HG03064 (cell line): ENCODE measurements around the gene OR10J5.
"Not testable (repeated sequence)": the region's sequence is repeated elsewhere in the genome, so short reads cannot be mapped to it uniquely, and the experiment has no call there.

Experiments
- ATAC-seq: cut with Tn5 transposase; IDR thresholded peaks from one replicate; pipeline ENCODE4 v1.9.1; 2021; ENCODE audit warnings: low read depth; ENCODE audit not compliant: unreplicated experiment

The OR10J5 gene

DNA sequence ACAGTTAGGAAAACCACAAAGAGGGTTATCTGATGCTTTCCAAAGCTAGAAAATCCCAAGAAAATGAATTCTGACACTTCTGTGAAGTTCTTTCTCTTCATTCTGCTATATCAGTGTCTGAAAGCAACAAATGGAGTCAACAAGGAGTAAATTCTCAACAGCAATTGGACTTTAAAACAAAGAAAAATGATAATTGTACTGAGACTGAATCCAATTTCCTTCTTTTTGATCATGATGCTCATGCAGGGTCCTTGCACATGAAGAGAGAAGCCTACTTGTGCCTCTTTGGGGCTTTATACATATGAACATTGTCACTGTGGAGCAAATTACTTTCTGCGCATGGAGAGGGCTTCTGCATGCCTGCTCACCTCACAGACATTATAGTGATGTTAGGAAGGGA is at the start of gene OR10J5:
Gene OR10J5 (minus strand): TSS at position 101 of the 400 bp plus-strand sequence. CDS start 0 bp downstream, at position 101.
- no peak for ATAC-seq

DNA sequence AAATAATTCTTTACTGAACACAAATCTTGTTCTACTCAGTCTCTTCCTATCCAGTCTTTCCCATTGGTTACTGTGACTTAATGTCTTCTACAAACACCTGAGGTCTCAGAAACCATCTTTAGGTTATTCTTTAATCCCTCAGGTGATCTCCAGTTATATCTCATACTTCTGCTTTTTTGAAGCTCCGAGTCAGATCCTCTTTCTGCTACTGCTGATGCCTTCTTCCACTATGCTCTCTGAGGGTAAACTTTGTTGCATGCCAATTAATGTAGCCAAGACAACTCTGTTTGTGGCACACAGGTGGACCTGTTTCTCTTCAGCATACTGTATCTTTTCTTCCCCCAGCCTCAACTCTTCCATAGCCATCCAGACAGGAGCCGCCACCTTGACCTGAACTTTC is 48.7 kb upstream of the OR10J5 start:
- ATAC-seq = no peak

- ATAC-seq = no peak
These were observed 45.6 kb upstream of the OR10J5 start for GRCh38 chr1:159581422-159581821.

DNA sequence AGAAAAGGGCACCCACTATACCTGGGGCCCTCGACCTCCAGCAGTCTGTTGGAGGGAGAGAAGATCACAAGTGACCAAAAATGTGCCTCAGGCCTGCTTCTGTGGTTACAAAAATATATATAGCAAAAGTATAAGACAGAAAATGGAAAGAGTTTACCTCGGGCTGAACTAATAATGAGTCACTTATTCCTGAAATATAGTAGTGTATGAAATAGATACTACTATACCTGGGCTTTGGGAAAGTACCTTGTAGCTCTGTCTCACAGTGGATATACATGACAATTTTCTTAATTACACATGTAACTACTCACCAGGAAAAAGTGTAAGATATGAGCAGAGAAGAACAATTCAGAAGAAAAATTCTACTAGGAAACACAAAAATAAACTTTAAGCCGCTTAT is 44.5 kb upstream of the OR10J5 start:
- ATAC-seq = no peak

DNA sequence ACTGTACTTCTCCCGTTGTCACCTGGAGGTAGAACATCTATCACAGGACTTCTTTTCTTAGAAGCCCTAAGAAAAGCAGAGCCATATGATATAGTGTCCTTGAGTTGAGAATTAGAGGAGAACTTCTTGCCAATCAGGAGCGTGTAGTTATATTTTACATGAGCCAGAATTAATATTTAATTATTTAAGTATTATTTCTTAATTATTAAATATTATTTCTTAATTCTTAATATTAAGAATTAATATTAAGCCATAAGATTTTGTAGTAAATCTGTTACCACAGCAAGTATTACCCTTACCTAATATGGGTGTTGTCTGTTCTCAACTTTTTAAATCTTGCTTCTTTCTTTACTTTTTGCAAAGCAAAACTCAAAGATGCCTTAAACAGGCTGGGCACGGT is 41.6 kb upstream of the OR10J5 start:
- no peak for ATAC-seq

DNA sequence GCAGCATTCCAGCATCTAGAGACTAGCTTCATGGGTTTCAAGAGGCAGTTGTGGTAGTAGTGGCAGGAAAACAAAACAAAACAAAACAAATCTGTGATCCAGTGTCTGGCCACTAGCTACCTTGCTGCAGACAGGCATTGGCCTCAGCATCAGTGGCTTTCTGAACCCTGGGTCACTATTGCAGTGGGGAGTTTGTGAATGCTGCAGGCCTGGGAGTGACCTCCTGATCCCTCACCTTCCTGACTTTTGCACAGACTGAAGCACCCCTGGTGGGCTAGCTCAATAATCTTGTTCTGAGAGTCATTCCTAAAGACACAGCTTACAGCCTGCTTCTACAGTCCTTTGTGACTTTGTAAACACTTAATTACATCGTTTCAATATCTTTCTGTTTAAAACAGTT is 26.9 kb upstream of the OR10J5 start:
- ATAC-seq = no peak

GRCh38 chr1:159561497-159561896 is 25.7 kb upstream of the OR10J5 start:
- no peak for ATAC-seq

- ATAC-seq = no peak
These were observed 24.8 kb upstream of the OR10J5 start for GRCh38 chr1:159560599-159560998.

- ATAC-seq = no peak
These were observed 21.1 kb upstream of the OR10J5 start for GRCh38 chr1:159556931-159557369.

DNA sequence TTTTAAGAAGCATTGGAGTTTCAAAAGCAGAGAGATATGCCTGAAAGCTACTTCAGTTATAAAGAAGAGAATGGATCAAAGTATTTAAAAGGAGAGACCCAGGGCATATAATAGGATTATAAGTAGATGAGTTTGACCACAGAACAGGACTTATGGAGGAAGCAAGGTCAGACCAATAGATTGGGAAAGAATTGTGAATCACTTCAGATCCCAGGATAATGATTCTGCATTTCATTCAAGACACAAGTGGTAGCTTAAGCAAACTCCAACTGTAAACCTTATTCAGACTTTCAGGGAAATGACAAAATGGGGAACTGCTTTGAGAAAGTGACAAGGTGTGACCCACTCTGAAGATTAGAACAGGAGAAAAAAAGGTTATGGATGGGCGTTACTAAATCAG is 18.9 kb upstream of the OR10J5 start:
- no peak for ATAC-seq

GRCh38 chr1:159554261-159554660 is 18.5 kb upstream of the OR10J5 start:
- ATAC-seq = no peak

DNA sequence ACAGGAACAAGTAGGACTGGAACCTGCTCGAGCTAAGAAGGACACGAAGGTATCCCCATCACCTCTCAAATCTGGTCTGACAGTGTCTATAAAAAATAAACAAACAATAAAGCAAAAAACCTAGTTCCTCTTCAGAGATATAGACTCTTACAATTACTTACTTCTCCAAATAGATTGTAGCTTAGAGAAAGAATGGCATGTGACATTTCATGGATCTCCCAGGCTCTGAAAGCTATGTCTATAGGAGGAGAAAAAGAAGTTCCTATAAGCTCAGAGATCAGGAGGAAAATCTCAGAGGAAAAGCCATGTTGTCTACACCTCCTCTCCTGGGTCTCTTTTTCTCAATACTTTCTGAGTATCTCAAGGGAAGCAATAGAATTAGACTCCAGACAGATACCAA is 12.3 kb upstream of the OR10J5 start:
- no peak for ATAC-seq

DNA sequence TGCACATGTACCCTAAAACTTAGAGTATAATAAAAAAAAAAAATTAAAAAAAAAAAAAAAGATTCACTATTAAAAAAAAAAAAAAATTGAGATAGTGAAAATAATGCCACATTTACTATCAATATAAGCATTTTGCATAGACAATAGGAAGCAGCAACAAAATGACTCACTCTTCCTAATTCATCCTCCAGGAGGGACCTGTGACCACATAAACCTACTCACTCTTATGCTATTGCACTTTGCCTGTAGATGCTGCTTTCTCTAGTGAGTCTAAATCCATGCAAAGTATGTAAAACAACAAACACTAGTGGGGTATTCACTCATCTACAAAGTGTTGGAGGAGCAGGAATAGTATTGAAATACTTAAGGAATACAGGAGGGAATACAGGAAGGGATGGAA is 2.9 kb downstream of the OR10J5 start:
- ATAC-seq = no peak

DNA sequence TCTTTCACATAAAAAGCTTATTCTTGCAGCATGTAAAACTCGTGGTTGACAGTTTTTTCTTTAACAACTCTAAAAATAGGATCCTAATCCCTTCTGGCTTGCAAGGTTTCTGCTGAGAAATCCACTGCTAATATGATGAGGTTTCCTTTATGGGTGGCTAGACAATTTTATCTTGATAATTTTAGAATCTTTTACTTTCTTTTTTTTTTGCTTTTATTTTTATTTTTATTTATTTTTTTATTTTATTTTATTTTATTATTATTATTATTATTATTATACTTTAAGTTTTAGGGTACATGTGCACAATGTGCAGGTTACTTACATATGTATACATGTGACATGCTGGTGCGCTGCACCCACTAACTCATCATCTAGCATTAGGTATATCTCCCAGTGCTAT is 11.0 kb downstream of the OR10J5 start:
- not testable (repeated sequence) for ATAC-seq

DNA sequence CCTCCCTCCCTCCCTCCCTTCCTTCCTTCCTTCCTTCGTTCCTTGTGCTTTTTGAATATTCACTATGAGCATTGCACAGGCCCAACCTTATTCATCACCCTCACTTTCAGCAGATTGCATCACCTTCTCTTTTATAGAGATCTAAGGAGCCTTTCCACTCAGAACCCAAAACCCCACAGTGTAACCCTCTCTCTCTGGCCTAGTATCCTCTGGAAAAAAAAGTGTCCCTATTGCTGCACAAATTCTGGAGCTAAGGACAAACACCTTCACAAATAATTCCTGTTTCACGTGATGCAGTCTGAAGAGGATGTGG is 25.6 kb downstream of the OR10J5 start:
- no peak for ATAC-seq

DNA sequence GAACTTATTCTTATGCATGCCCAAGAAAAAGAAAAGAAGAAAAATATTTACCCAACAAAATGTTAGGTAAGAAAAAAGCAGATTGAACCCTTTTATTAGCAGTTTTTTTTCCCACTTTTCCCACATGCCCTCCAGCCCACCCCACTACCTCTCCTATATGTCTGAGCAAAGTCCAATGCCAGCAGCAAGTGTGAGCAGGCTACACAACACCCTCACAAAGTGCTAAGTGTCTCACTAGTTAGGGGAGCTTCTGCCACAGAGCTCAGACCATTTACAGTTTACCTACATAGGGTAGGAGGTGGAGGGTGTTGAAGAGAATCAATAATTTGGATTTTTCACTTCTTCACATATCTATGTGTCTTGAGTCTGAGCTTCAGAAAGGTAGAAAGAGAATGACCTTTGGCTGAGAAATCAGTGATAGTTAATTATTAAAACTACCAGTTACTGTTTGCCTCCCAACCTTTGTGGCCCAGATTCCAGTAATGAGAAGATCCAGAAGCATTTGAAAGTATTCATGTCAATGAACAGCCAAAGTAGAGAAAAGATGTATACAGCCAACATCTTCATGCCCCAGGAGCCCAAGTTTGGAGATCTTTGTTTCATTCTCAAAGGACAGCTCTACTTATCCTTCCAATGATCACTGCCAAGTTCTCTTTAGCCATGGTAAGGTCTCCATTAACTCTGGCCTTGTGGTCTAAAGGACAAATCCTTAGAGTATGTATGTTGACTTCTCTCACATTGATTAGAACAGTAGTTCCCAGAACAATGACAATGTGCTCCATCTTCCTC is 26.2 kb downstream of the OR10J5 start:
- no peak for ATAC-seq

GRCh38 chr1:159508951-159509350 is 26.9 kb downstream of the OR10J5 start:
- no peak for ATAC-seq

GRCh38 chr1:159505676-159506075 is 30.1 kb downstream of the OR10J5 start:
- ATAC-seq = no peak

- no peak for ATAC-seq
These were observed 34.7 kb downstream of the OR10J5 start for GRCh38 chr1:159501082-159501481.

- not testable (repeated sequence) for ATAC-seq
These were observed 41.1 kb downstream of the OR10J5 start for GRCh38 chr1:159494513-159495210.

- ATAC-seq = no peak
These were observed 42.5 kb downstream of the OR10J5 start for GRCh38 chr1:159493354-159493753.
